GM18507 (cell line): ENCODE measurements around the gene FCHO2.
"Not testable (repeated sequence)": the region's sequence is repeated elsewhere in the genome, so short reads cannot be mapped to it uniquely, and the experiment has no call there.

Experiments used
- DNase-seq: peaks from one replicate; pipeline ENCODE4 v3.0.0; 2011; ENCODE audit warnings: low read depth; ENCODE audit not compliant: insufficient read length; ENCODE audit errors: extremely low spot score
- FAIRE-seq: peaks from 2 replicates; lab custom pipeline; 2011; peaks lifted over from hg19 to GRCh38; lab: Jason Lieb, UNC

The FCHO2 gene

DNA sequence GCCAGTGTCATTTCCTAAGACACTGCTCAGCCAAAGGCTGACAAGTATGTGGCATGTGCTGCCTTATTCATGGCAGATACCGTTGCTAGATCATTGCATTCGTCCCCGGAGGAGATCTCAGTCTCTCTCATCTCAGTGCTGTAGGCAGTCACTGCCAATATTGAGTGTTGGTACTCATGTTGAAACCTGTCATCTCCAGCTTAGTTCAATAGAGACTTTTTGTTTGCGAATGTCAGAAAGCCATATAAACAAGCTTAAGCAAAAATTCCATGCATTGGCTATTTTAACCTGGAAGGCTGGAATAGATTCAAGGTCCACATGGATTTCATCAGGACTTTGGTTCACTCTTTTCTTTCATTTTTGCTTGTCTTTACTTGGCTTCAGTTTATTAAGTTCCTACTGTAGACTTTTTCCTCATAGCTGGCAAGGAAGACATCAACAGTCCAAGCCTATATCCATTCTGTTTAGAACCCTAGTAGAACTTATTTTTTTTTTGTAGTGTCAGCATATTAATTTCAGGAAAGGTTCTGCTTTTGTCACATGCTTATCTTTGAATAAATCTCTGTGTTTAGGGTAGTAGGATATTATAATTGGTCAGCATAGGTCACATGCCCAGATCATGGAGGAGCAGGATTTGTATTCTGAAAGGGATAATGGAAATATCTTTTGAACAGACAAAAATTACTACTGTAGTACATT lies 66.8 kb downstream of the FCHO2 start:
- DNase-seq = no peak
- FAIRE-seq = no peak

- FAIRE-seq, DNase-seq: not testable (repeated sequence)
Observed at GRCh38 chr5:73024946-73025544, 69.2 kb downstream of the FCHO2 start.

DNA sequence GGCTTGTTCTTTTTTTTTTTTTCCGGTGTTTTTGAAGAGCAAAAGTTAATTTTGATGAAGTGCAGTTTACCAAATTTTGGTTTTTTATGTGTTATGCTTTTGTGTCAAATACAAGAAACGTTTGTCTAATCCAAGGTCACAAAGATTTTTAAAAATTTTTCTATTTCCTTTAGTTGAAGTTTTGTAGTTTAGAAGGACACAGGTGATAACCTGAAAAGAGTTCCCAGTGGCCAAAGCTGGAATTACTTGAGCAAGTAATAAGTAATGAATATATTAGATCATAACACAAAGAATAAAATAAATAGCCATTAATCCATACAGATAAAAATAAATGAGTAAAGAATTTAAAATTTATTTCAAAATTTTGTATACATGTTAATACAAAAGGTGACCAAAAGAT lies 71.5 kb downstream of the FCHO2 start:
- no peak for FAIRE-seq
- no peak for DNase-seq

GRCh38 chr5:73027816-73028215 lies 72.0 kb downstream of the FCHO2 start:
- DNase-seq (no peak), FAIRE-seq (no peak)

DNA sequence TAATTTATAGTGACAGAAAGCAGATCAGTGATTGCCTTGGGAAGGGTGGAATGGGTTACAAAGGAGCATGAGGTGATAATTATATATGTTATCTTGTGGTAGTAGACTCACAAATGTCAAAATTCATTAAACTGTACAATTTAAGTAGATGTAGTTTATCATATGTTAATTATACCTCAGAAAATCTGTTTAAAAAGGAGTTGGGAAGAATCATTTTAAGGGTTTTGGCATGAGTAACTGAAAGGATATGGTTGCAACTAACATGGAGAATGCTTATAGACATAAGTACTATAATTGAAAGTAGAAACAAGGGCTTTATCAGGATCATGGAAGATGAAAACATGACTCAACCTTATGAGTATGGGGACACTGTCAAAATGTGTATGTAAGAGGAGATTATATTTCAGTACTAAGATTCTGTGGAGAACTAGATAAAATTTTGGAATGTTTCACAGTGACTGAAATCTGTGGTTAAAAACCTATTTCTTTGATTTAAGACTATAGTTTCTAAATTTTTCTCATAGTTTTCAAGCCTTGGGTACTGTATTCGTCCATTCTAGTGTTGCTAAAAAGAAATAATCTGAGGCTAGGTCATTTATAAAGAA lies 73.3 kb downstream of the FCHO2 start:
- no peak for DNase-seq
- FAIRE-seq = no peak

DNA sequence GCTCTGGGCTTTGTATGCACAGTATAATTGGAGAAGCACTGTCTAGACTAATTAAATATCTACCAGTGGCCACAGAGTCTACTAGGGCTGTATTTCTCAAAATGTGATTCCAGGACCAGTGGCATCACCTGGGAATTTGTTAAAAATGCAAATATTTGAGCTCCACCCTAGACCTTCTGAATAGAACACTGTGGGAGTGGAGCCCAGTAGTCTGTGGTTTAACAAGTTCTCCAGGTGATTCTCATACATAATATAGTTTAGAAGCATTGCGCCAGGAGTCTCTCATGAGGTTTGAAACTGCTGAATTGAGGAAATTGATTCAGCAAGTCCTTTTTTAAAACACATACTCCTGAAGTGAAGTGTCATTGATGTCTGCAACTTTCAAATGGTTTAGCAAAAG lies 74.7 kb downstream of the FCHO2 start:
- no peak for FAIRE-seq
- DNase-seq = no peak

GRCh38 chr5:73030995-73031394 lies 75.2 kb downstream of the FCHO2 start:
- FAIRE-seq (no peak), DNase-seq (no peak)

GRCh38 chr5:73031839-73032238 lies 76.0 kb downstream of the FCHO2 start:
- FAIRE-seq = no peak
- no peak for DNase-seq

- FAIRE-seq (no peak), DNase-seq (no peak)
Observed at GRCh38 chr5:73032635-73033034, 76.8 kb downstream of the FCHO2 start.

DNA sequence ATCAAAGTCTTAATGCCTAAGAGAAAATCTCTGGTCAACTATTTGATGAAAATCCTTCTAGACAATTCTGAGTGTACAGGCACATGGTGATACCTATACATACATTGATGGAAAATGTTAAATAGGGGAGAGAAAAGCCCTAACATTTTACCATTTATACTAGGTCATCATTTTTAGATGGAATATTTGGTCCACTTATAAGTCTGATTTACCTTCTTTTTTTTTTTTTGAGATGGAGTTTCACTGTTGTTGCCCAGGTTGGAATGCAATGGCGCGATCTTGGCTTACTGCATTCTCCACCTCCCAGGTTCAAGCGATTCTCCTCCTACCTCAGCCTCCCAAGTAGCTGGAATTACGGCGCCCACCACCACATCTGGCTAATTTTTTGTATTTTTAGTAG lies 81.7 kb downstream of the FCHO2 start:
- FAIRE-seq (no peak), DNase-seq (no peak)

DNA sequence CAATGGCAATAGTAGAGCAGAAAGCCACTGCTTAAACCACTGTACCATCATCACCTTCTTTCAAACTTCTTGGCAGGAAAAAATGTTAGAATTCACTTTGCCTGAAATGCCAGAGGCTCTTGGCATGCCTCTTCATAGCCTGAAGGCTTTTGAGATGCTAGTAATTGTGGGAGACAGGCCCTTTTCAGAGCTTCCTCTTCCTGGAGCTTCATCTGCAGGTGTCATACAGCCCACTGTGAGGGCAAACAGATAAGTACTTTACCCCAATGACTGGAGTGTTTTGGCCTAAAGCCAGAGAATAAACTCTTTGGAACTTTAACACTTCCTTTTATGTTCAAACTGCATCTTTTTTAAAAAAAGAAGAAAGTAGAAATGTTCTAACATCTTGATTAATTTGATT lies 83.2 kb downstream of the FCHO2 start:
- DNase-seq (no peak), FAIRE-seq (no peak)

- FAIRE-seq (no peak), DNase-seq (no peak)
Observed at GRCh38 chr5:73042993-73043392, 87.2 kb downstream of the FCHO2 start.

DNA sequence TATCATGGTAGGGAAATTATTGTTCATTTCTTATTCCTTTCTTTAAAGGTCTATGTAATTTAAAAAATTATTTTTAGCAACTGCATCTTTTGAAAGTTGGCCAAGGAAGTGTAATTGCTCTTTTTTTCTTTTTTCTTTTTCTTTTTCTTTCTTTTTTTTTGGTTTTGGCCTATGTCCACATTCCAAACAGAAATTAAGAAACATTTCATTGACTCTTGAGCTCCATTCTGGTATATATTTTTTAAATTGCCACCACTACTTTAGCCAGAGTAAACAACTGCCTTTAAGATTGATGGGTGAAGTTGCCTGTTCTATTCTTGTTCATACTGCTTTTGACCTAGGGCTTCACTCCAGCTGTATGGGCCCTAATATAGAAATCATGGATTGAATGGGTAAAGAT lies 88.7 kb downstream of the FCHO2 start:
- FAIRE-seq (no peak), DNase-seq (no peak)

DNA sequence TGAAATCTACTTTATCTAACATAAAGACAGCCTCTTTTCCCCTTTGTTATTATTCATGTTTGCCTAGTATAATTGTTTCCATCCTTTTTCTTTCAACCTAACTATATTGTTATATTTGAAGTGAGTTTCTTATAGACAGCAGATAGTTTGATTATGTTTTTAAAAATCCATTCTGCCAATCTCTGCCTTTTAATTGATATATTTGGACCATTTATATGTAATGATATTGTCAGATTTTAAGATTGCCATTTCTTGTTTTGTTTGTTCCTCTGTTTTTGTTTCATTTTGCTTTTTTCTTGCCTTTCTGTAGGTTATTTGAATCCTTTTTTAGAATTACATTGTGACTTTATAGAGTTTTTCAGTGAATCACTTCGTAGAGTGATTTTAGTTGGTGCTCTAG lies 89.8 kb downstream of the FCHO2 start:
- FAIRE-seq (no peak), DNase-seq (no peak)

- FAIRE-seq (no peak), DNase-seq (no peak)
Observed at GRCh38 chr5:73061593-73061992, 105.8 kb downstream of the FCHO2 start.

- DNase-seq (no peak), FAIRE-seq (no peak)
Observed at GRCh38 chr5:73066466-73066865, 110.6 kb downstream of the FCHO2 start.

DNA sequence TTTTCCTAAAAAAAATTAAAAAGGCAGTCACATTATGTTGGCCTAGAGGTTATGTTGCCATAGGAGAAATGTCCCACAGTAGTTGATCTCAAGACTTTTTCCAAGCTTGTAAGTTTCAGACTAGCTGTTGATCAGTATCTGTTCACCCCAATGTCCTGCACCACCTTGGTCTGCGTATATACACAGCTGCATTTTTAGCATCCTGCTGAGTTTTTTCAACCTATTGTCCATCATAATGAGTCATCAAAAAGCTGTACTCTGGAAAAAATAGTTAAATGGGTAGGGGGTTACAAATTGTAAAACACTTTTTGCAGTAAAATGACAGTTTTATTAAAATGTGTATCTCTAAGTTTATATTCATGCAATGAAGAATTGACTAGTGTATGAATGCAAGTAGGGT lies 111.4 kb downstream of the FCHO2 start:
- FAIRE-seq (no peak), DNase-seq (no peak)

GRCh38 chr5:73081093-73081492 lies 125.3 kb downstream of the FCHO2 start:
- FAIRE-seq (no peak), DNase-seq (no peak)

GRCh38 chr5:73088026-73088425 lies 132.2 kb downstream of the FCHO2 start:
- DNase-seq = no peak
- no peak for FAIRE-seq

GRCh38 chr5:73093943-73094342 lies 138.1 kb downstream of the FCHO2 start:
- FAIRE-seq (no peak), DNase-seq (no peak)

DNA sequence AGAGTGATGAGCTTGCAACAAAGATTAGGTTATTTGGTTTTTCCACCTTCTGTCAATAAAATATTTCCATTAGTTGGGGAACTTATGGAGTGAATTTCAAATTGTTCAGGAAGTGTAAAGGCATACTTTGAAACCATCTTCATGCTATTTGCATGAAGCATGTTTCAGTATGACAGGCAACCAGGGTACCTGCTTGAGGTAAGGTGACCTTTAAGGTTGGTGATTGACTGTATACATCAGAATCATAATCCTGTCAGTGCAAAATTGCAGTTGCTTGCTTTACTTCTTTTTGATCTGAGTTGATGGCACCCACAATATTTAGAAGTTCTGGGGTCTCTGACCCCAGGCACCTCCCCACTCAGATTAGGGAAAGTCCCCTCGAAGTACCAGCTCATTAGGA lies 138.6 kb downstream of the FCHO2 start:
- no peak for DNase-seq
- FAIRE-seq = no peak
